SK-N-SH treated with all-trans-retinoic acid at 6 μM for 48 hours (cell line): ENCODE results near the gene UBTD1.
A peak's percentile ranks its signal among the peaks of the same experiment; 100 is the strongest.

Experiments
- ATAC-seq: fragments of 200-7000 bp; cut with Tn5 transposase; 3 replicates; pipeline ENCODE4 v1.9.1; 2020; ENCODE audit warnings: mild to moderate bottlenecking, moderate library complexity
- ARNTL ChIP-seq: fragments of 450-650 bp; formaldehyde crosslinking; IDR thresholded peaks from 2 replicates; pipeline ENCODE4 v1.5.0; 2020; ENCODE audit warnings: low read depth, mild to moderate bottlenecking, moderate library complexity, borderline replicate concordance
- BACH2 ChIP-seq: fragments of 250-450 bp; sonication (Bioruptor Pico); IDR thresholded peaks from 2 replicates; pipeline ENCODE4 v1.9.0; 2021; ENCODE audit warnings: mild to moderate bottlenecking, borderline replicate concordance
- PPARA ChIP-seq: fragments of 250-450 bp; sonication (Bioruptor Pico); IDR thresholded peaks from 2 replicates; pipeline ENCODE4 v1.5.0; 2020; ENCODE audit warnings: mild to moderate bottlenecking, borderline replicate concordance
- RARB ChIP-seq: fragments of 250-450 bp; sonication (Bioruptor Pico); IDR thresholded peaks from 2 replicates; pipeline ENCODE4 v1.8.0; 2021; ENCODE audit warnings: mild to moderate bottlenecking, moderate library complexity
- SNAI2 ChIP-seq: fragments of 250-450 bp; sonication (Bioruptor Pico); IDR thresholded peaks from 2 replicates; pipeline ENCODE4 v1.5.0; 2020; ENCODE audit warnings: mild to moderate bottlenecking, moderate library complexity
- TOX ChIP-seq: fragments of 250-450 bp; sonication (Bioruptor Pico); IDR thresholded peaks from 2 replicates; pipeline ENCODE4 v1.8.0; 2021; ENCODE audit warnings: mild to moderate bottlenecking, moderate library complexity, borderline replicate concordance
- ZFP3 ChIP-seq: fragments of 250-450 bp; sonication (Bioruptor Pico); IDR thresholded peaks from 2 replicates; pipeline ENCODE4 v1.5.0; 2020; ENCODE audit warnings: mild to moderate bottlenecking, moderate library complexity
- ZFP30 ChIP-seq: fragments of 450-650 bp; formaldehyde crosslinking; IDR thresholded peaks from 2 replicates; pipeline ENCODE4 v1.5.0; 2022; ENCODE audit warnings: mild to moderate bottlenecking, moderate library complexity
- ZNF70 ChIP-seq: fragments of 450-650 bp; formaldehyde crosslinking; IDR thresholded peaks from 2 replicates; pipeline ENCODE4 v1.5.0; 2020; ENCODE audit warnings: mild to moderate bottlenecking, moderate library complexity
- ZNF8 ChIP-seq: fragments of 450-650 bp; formaldehyde crosslinking; IDR thresholded peaks from 2 replicates; pipeline ENCODE4 v1.5.0; 2020; ENCODE audit warnings: mild to moderate bottlenecking, moderate library complexity
- TF ChIP-seq, protein P1 (sequence below): fragments of 250-450 bp; sonication (Bioruptor Pico); IDR thresholded peaks from 2 replicates; pipeline ENCODE4 v1.5.1; 2020; ENCODE audit warnings: low read depth, mild to moderate bottlenecking, moderate library complexity
- TF ChIP-seq, protein P2 (sequence below): fragments of 250-450 bp; sonication (Bioruptor Pico); IDR thresholded peaks from 2 replicates; pipeline ENCODE4 v1.5.0; 2020; ENCODE audit warnings: mild to moderate bottlenecking, moderate library complexity
- TF ChIP-seq, protein P3 (sequence below): fragments of 250-450 bp; sonication (Bioruptor Pico); IDR thresholded peaks from 2 replicates; pipeline ENCODE4 v1.8.0; 2020; ENCODE audit warnings: mild to moderate bottlenecking, moderate library complexity, borderline replicate concordance
- TF ChIP-seq, protein P4 (sequence below): fragments of 250-450 bp; sonication (Bioruptor Pico); IDR thresholded peaks from 2 replicates; pipeline ENCODE4 v1.8.0; 2021; ENCODE audit warnings: low read depth, mild to moderate bottlenecking, moderate library complexity, borderline replicate concordance

UBTD1 gene

DNA sequence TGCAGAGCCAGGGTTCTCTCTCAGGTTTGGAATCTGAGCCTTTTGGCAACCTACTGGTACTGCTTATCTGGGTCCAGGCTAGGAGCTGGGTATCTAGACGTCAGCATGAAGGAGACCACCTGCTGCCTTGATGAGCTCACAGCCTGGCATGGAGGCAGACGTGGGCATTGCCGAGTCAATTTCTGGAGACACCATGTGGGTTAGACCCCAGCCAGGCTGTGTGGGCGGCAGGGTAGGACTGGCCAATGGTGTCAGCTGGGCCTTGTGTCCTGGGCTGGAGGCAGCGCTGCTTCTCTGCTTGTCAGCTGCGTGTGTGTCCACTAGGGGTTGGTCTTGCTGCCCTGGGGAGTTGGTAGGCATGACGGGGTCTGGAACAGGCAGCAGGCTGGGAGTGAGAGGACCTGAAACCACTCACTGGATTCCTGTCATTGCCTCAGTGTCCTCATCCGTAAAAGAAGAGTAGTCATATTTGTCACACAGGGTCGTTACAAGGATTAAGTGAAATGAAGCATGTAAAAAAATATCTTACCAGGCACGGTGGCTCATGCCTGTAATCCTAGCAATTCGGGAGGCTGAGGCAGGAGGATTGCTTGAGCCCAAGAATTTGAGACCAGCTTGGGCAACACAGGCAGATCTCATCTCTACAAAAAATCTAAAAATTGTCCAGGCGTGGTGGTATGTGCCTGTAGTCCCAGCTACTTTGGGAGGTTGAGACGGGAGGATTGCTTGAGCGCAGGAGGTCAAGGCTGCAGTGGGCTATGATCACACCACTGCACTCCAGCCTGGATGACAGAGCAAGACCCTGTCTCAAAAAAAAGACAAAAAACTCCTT, 42.2 kb downstream of the UBTD1 start:
- no peak for TF ChIP-seq PPARA (CRISPR knock-in tag)
- TF ChIP-seq, protein P1, sequence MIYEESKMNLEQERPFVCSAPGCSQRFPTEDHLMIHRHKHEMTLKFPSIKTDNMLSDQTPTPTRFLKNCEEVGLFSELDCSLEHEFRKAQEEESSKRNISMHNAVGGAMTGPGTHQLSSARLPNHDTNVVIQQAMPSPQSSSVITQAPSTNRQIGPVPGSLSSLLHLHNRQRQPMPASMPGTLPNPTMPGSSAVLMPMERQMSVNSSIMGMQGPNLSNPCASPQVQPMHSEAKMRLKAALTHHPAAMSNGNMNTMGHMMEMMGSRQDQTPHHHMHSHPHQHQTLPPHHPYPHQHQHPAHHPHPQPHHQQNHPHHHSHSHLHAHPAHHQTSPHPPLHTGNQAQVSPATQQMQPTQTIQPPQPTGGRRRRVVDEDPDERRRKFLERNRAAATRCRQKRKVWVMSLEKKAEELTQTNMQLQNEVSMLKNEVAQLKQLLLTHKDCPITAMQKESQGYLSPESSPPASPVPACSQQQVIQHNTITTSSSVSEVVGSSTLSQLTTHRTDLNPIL (CRISPR knock-in tag) = no peak
- TF ChIP-seq ZFP3 = no peak
- TF ChIP-seq BACH2 (CRISPR knock-in tag) = no peak
- no peak for TF ChIP-seq RARB (CRISPR knock-in tag)
- TF ChIP-seq ZNF8 (CRISPR knock-in tag) = no peak
- TF ChIP-seq, protein P2, sequence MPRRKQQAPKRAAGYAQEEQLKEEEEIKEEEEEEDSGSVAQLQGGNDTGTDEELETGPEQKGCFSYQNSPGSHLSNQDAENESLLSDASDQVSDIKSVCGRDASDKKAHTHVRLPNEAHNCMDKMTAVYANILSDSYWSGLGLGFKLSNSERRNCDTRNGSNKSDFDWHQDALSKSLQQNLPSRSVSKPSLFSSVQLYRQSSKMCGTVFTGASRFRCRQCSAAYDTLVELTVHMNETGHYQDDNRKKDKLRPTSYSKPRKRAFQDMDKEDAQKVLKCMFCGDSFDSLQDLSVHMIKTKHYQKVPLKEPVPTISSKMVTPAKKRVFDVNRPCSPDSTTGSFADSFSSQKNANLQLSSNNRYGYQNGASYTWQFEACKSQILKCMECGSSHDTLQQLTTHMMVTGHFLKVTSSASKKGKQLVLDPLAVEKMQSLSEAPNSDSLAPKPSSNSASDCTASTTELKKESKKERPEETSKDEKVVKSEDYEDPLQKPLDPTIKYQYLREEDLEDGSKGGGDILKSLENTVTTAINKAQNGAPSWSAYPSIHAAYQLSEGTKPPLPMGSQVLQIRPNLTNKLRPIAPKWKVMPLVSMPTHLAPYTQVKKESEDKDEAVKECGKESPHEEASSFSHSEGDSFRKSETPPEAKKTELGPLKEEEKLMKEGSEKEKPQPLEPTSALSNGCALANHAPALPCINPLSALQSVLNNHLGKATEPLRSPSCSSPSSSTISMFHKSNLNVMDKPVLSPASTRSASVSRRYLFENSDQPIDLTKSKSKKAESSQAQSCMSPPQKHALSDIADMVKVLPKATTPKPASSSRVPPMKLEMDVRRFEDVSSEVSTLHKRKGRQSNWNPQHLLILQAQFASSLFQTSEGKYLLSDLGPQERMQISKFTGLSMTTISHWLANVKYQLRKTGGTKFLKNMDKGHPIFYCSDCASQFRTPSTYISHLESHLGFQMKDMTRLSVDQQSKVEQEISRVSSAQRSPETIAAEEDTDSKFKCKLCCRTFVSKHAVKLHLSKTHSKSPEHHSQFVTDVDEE (CRISPR knock-in tag) = no peak
- TF ChIP-seq, protein P3, sequence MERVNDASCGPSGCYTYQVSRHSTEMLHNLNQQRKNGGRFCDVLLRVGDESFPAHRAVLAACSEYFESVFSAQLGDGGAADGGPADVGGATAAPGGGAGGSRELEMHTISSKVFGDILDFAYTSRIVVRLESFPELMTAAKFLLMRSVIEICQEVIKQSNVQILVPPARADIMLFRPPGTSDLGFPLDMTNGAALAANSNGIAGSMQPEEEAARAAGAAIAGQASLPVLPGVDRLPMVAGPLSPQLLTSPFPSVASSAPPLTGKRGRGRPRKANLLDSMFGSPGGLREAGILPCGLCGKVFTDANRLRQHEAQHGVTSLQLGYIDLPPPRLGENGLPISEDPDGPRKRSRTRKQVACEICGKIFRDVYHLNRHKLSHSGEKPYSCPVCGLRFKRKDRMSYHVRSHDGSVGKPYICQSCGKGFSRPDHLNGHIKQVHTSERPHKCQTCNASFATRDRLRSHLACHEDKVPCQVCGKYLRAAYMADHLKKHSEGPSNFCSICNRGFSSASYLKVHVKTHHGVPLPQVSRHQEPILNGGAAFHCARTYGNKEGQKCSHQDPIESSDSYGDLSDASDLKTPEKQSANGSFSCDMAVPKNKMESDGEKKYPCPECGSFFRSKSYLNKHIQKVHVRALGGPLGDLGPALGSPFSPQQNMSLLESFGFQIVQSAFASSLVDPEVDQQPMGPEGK (CRISPR knock-in tag) = no peak
- no peak for TF ChIP-seq ARNTL (CRISPR knock-in tag)
- no peak for TF ChIP-seq ZFP30 (CRISPR knock-in tag)
- no peak for TF ChIP-seq ZNF70 (CRISPR knock-in tag)
- no peak for ATAC-seq

DNA sequence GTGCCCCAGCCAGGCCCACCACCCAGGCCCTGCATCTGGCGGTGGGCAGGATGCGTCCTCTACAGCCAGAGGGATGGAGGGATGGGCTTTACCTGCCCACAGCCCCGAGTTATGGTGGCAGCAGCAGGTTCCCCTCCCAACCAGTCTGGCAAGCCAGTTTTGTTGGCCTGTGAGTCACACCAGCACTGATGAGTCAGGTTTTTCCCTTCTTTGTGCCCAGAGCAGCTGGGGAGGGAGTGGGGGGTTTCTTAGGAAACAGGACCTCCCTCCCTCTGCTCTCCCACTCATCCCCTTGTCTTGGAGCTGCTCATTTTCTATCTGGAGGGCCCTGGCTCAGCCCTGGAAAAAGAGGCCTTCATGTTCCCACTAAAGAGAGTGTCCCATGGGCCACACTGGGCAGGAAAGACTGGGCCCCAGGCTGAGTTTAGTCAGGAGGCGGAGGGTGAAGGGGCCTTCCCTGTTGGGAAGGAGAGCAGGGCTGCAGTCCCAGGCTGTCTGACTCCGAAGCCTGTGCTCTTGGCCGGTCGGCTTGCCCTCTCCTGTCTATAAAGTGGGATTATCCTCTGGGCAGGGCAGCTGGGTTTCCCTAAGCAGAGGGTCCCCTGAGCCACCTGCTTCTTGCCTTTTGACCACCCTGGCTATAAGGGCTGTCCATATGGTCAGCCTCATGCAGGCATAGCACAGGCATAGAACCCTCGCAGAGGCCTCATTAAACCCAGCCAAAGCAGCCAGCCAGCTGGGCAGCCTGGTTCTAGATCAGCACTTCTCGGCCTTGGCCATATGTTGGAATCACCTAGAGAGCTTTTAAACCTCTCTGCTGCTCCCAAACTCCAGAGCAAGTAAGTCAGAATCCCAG, 43.7 kb downstream of the UBTD1 start:
- TF ChIP-seq ZFP3 (0 out of 2 replicates have a peak, but pooled peaks have one; percentile 43), TOX (CRISPR knock-in tag) (no peak)
- TF ChIP-seq, protein P3 (CRISPR knock-in tag) = peak; percentile 93

DNA sequence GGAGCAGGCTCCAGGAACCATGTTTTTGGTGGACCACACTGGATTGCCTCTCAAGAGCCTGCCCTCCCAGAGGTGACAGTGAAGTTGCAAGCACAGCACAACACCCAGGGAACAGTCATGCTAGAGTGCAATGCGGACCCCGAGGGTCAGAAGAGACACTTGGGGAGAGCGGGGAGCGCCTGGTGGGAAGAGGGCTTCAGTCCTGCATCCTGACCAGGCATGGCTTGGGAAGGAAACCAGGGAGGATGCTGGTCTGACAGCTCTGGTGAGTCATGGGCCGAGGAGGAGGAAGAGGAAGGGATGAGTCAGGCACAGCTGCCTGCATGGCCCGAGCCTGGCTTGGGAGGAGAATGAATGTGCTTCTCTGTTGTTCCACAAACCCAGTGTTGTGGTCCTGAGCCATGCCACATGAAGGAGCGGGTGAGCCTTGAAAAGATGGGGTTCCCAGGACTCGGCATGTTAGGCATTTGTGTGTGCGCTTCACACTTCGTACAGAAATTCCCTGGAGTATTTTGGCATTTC, 44.4 kb downstream of the UBTD1 start:
- peak; percentile 78 for ATAC-seq
- TF ChIP-seq, protein P3 (CRISPR knock-in tag) = 0 out of 2 replicates have a peak, but pooled peaks have one; percentile 19
- TF ChIP-seq ZFP3 (peak; percentile 31; the same call in 1 of the 2 replicates), SNAI2 (CRISPR knock-in tag) (no peak)
- TF ChIP-seq, protein P4, sequence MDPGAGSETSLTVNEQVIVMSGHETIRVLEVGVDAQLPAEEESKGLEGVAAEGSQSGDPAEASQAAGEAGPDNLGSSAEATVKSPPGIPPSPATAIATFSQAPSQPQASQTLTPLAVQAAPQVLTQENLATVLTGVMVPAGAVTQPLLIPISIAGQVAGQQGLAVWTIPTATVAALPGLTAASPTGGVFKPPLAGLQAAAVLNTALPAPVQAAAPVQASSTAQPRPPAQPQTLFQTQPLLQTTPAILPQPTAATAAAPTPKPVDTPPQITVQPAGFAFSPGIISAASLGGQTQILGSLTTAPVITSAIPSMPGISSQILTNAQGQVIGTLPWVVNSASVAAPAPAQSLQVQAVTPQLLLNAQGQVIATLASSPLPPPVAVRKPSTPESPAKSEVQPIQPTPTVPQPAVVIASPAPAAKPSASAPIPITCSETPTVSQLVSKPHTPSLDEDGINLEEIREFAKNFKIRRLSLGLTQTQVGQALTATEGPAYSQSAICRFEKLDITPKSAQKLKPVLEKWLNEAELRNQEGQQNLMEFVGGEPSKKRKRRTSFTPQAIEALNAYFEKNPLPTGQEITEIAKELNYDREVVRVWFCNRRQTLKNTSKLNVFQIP (CRISPR knock-in tag) = no peak

More for the DNA sequence above, 43.7 kb downstream of the UBTD1 start:
- ATAC-seq = peak; percentile 79
